Neural cell (in vitro differentiated cells): Measurements from ENCODE around the gene GPT2. TPM values are rescaled to one million over a fixed set of nuclear protein-coding genes. Genes with fewer than 3 reads are reported as not detected.

Experiments
- H2AFZ ChIP-seq: fragments of 200-600, 300-800 bp; sonication (generic), shearing (Covaris generic); 2 replicates; pipeline ENCODE4 v1.6.0; 2014; ENCODE audit warnings: low read depth, mild to moderate bottlenecking, antibody characterized with exemption, low read length, moderate library complexity
- H3F3A ChIP-seq: fragments of 200-600 bp; shearing (Covaris generic); 2 replicates; pipeline ENCODE4 v1.6.1; 2016; ENCODE audit warnings: mild to moderate bottlenecking, moderate library complexity, mixed read lengths, antibody characterized with exemption, low read length; ENCODE audit not compliant: insufficient read depth, poor library complexity, severe bottlenecking
- H3K27ac ChIP-seq: fragments of 200-600, 300-800 bp; sonication (generic), shearing (Covaris generic); 2 replicates; pipeline ENCODE4 v1.5.1; 2014; ENCODE audit warnings: mild to moderate bottlenecking, low read length, moderate library complexity
- H3K27me3 ChIP-seq: fragments of 300-800, 200-600 bp; sonication (generic), shearing (Covaris generic); 2 replicates; pipeline ENCODE4 v1.6.0; 2014; ENCODE audit warnings: mild to moderate bottlenecking, low read depth, low read length, moderate library complexity; ENCODE audit not compliant: insufficient read depth
- H3K36me3 ChIP-seq: fragments of 300-800, 200-600 bp; sonication (generic), shearing (Covaris generic); 2 replicates; pipeline ENCODE4 v1.5.1; 2014; ENCODE audit warnings: mild to moderate bottlenecking, antibody characterized with exemption, low read length, moderate library complexity; ENCODE audit not compliant: insufficient read depth
- H3K4me2 ChIP-seq: fragments of 300-800, 200-600 bp; sonication (generic), shearing (Covaris generic); 2 replicates; pipeline ENCODE4 v1.6.0; 2014; ENCODE audit warnings: mild to moderate bottlenecking, low read length
- H3K4me3 ChIP-seq: fragments of 300-800, 200-600 bp; sonication (generic), shearing (Covaris generic); 2 replicates; pipeline ENCODE4 v1.5.1; 2014; ENCODE audit warnings: mild to moderate bottlenecking, low read length, moderate library complexity
- H3K79me2 ChIP-seq: fragments of 200-600 bp; shearing (Covaris generic); replicated peaks from 2 replicates; pipeline ENCODE4 v1.6.0; 2014; ENCODE audit warnings: mild to moderate bottlenecking, low read length, moderate library complexity; ENCODE audit not compliant: insufficient read depth
- H3K9ac ChIP-seq: fragments of 300-800, 200-600 bp; sonication (generic), shearing (Covaris generic); 2 replicates; pipeline ENCODE4 v1.6.1; 2016; ENCODE audit warnings: mild to moderate bottlenecking, low read length, mixed read lengths
- H3K9me2 ChIP-seq: fragments of 200-600 bp; shearing (Covaris generic); 2 replicates; pipeline ENCODE4 v1.6.1; 2016; ENCODE audit warnings: mild to moderate bottlenecking, low read length, mixed read lengths; ENCODE audit not compliant: insufficient read depth
- H3K9me3 ChIP-seq: fragments of 200-600, 300-800 bp; sonication (generic), shearing (Covaris generic); 2 replicates; pipeline ENCODE4 v1.6.1; 2016; ENCODE audit warnings: mild to moderate bottlenecking, mixed run types, low read length, moderate library complexity, mixed read lengths
- H4K20me1 ChIP-seq: fragments of 200-600 bp; shearing (Covaris generic); 2 replicates; pipeline ENCODE4 v1.6.1; 2016; ENCODE audit warnings: mild to moderate bottlenecking, mixed run types; ENCODE audit not compliant: insufficient read depth
- CTCF ChIP-seq: fragments of 450-650 bp; IDR thresholded peaks from 2 replicates; pipeline ENCODE4 v1.5.1; 2014; ENCODE audit warnings: antibody characterized with exemption, mild to moderate bottlenecking, moderate library complexity; ENCODE audit not compliant: poor library complexity, severe bottlenecking
- EP300 ChIP-seq: fragments of 450-650 bp; conservative IDR thresholded peaks from 2 replicates; pipeline ENCODE4 v1.6.1; 2014; ENCODE audit warnings: antibody characterized with exemption, mild to moderate bottlenecking, moderate library complexity; ENCODE audit not compliant: poor library complexity, severe bottlenecking
- EZH2 ChIP-seq: fragments of 200-600, 300-800 bp; shearing (Covaris generic), sonication (generic); IDR thresholded peaks from 2 replicates; pipeline ENCODE4 v1.6.1; 2014; ENCODE audit warnings: antibody characterized with exemption, low read length, borderline replicate concordance, mild to moderate bottlenecking; ENCODE audit not compliant: insufficient read depth, poor library complexity, severe bottlenecking
- MXI1 ChIP-seq: fragments of 450-650 bp; conservative IDR thresholded peaks from 2 replicates; pipeline ENCODE4 v1.6.1; 2014; ENCODE audit warnings: antibody characterized with exemption, mild to moderate bottlenecking; ENCODE audit not compliant: poor library complexity, severe bottlenecking
- POLR2AphosphoS5 ChIP-seq: IDR thresholded peaks from 2 replicates; pipeline ENCODE4 v1.6.1; 2012
- RAD21 ChIP-seq: fragments of 450-650 bp; conservative IDR thresholded peaks from 2 replicates; pipeline ENCODE4 v1.6.1; 2014; ENCODE audit warnings: antibody characterized with exemption, mild to moderate bottlenecking, moderate library complexity
- REST ChIP-seq: IDR thresholded peaks from 2 replicates; pipeline ENCODE4 v1.6.1; 2012; ENCODE audit warnings: borderline replicate concordance
- SMC3 ChIP-seq: fragments of 450-650 bp; conservative IDR thresholded peaks from 2 replicates; pipeline ENCODE4 v1.6.1; 2014; ENCODE audit warnings: antibody characterized with exemption, mild to moderate bottlenecking, moderate library complexity; ENCODE audit not compliant: poor library complexity
- TAF1 ChIP-seq: IDR thresholded peaks from 2 replicates; pipeline ENCODE4 v1.6.1; 2012; ENCODE audit warnings: low read depth
- polyA plus RNA-seq: library from polyadenylated mRNA; depleted of rRNA; stranded (reverse); fragments of >200 nt; gene quantifications from 2 replicates; pipeline ENCODE4 v1.2.3, GENCODE V29; 2014

Gene GPT2
- polyA plus RNA-seq, 1 donor from 2014 or later, result 23.9 TPM

- no peak for TF ChIP-seq CTCF
- TF ChIP-seq POLR2AphosphoS5, result no peak
- TF ChIP-seq TAF1, result no peak
- TF ChIP-seq REST, result no peak
- no peak for TF ChIP-seq MXI1
- TF ChIP-seq RAD21, result no peak
- no peak for TF ChIP-seq SMC3
- no peak for TF ChIP-seq EP300
- TF ChIP-seq EZH2, result no peak
- no peaks in the 10 kb centered on the region for H3K27me3 ChIP-seq
- H3K36me3 ChIP-seq, result peaks cover 3% of the 10 kb centered on the region
- H3K4me2 ChIP-seq, result no peak overlapping the region
- H3K9ac ChIP-seq, result no peak overlapping the region
- no peaks in the 10 kb centered on the region for H3K9me3 ChIP-seq
- no peak overlapping the region for H3K4me3 ChIP-seq
- H2AFZ ChIP-seq, result no peak overlapping the region
- H3F3A ChIP-seq, result no peaks in the 10 kb centered on the region
- H3K79me2 ChIP-seq, result no peaks in the 10 kb centered on the region
- H4K20me1 ChIP-seq, result no peaks in the 10 kb centered on the region
- H3K9me2 ChIP-seq, result no peaks in the 10 kb centered on the region
- H3K27ac ChIP-seq, result no peak overlapping the region
These were observed 78.5 kb downstream of the GPT2 start for GRCh38 chr16:46962629-46963028.

GRCh38 chr16:46968063-46968435 is 83.9 kb downstream of the GPT2 start:
- no peak overlapping the region for H3K4me3 ChIP-seq
- H3K36me3 ChIP-seq, result peaks cover 7% of the 10 kb centered on the region
- H3K9ac ChIP-seq, result no peak overlapping the region
- H4K20me1 ChIP-seq, result no peaks in the 10 kb centered on the region
- H3K27ac ChIP-seq, result no peak overlapping the region
- H2AFZ ChIP-seq, result no peak overlapping the region
- peaks cover 42% of the 10 kb centered on the region for H3K79me2 ChIP-seq
- no peak overlapping the region for H3K4me2 ChIP-seq
- H3K9me3 ChIP-seq, result no peaks in the 10 kb centered on the region
- no peak for TF ChIP-seq EP300
- no peak for TF ChIP-seq CTCF
- TF ChIP-seq TAF1, result no peak
- no peak for TF ChIP-seq RAD21
- no peak for TF ChIP-seq POLR2AphosphoS5
- TF ChIP-seq REST, result no peak
- H3K27me3 ChIP-seq, result no peaks in the 10 kb centered on the region
- no peaks in the 10 kb centered on the region for H3K9me2 ChIP-seq
- no peaks in the 10 kb centered on the region for H3F3A ChIP-seq
